Measurements from ENCODE around the gene HDAC7.

HDAC7 gene

DNA sequence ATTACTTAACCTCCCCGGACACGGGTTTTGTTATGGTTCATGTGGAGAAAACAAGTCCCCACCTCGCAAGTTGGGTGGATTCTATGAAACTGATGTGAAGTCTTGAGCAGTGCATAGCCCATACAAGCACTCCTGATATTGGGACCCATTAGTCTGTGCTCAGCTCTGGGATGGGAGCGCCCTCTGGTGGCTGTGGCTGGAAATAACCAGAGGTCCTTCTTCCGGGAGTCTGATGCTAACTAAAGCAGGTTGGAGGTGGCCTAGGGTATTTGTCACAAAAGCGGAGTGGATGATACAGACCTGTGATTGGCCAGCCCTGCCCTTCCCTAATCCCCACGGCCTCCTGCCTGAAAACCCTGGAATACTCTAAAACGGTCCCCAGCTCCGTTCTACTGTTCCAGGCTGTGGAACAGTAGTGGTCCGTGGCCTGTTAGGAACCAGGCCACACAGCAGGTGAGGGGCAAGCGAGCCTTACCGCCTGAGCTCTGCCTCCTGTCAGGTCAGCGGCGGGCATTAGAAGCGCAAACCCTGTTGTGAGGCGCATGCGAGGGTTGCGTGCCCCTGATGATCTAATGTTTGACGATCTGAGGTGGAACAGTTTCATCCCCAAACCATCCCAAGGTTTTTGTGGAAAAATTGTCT is 40.3 kb downstream of the HDAC7 start:
- FAIRE-seq (peak; percentile 92), DNase-seq (ENCODE audit: insufficient read length) (peak; percentile 83)
- TF ChIP-seq POLR2AphosphoS5 (IDR thresholded peaks at IDR 0.05; ENCODE audit: low read depth, low read length) (no peak), POLR2A (IDR thresholded peaks at IDR 0.05; ENCODE audit: low read depth, low read length) (no peak), TAF1 (IDR thresholded peaks at IDR 0.05; ENCODE audit: borderline replicate concordance, low read depth, low read length) (no peak)

DNA sequence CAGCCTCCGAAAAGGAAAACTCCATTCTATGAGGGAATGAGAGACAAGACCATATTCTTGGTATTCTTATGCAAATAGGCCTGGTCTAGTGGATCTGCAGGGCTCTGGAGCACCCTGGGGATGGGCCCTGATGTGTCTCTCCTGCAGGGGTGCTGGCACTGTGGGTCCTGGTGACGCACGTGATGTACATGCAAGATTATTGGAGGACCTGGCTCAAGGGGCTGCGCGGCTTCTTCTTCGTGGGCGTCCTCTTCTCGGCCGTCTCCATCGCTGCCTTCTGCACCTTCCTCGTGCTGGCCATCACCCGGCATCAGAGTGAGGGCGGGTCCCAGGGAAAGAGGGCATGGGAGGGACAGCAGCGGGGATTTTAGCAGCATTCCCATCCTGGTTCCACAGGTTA is 40.8 kb downstream of the HDAC7 start:
- TF ChIP-seq POLR2A (IDR thresholded peaks at IDR 0.05; ENCODE audit: low read depth, low read length), result no peak
- no peak for TF ChIP-seq POLR2AphosphoS5 (IDR thresholded peaks at IDR 0.05; ENCODE audit: low read depth, low read length)
- no peak for TF ChIP-seq TAF1 (IDR thresholded peaks at IDR 0.05; ENCODE audit: borderline replicate concordance, low read depth, low read length)
- no peak for FAIRE-seq

DNA sequence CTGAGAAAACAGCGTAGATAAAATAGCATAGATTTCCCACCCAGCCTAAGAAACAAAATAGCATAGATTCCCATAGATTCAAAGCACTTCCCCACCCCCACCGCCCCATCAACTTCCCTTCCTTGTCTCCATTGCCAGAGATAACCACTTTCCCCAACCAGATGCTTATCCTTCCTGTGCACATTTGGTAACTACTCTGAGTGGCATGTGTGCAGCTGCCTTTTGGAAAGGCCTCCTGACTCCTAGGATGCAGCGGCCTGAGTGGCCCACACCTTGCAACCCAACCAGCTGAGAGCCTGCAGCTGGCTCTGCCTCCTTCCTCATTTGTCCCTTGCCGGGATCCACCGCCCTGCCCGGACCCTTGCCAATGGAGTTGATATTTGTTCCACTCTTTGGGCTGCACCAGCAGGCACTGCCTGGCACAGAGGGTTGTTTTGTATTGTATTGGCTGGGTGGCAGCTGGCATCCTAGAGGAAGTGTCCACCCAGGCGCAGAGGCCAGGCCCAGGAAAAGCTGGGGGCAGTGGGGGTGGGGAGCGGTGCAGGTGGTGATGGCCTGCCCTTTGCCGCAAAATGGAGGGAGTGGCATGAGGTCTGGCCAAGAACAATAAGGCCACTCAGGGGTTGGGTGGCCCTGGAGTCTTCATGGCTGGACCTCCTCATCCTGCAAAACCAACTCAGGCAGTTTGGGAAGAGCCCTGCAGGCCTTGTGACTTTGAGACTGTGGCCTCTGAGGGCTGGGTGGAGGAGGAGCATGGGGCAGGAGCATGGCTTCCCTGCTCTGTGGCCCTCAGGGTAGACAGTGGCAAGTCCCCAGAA is 41.8 kb downstream of the HDAC7 start:
- DNase-seq (ENCODE audit: insufficient read length) (no peak), FAIRE-seq (no peak)
- no peak for TF ChIP-seq POLR2AphosphoS5 (IDR thresholded peaks at IDR 0.05; ENCODE audit: low read depth, low read length)
- no peak for TF ChIP-seq POLR2A (IDR thresholded peaks at IDR 0.05; ENCODE audit: low read depth, low read length)
- TF ChIP-seq TAF1 (IDR thresholded peaks at IDR 0.05; ENCODE audit: borderline replicate concordance, low read depth, low read length), result no peak

More for the DNA sequence above, 40.8 kb downstream of the HDAC7 start:
- no peak for DNase-seq (ENCODE audit: insufficient read length)

DNA sequence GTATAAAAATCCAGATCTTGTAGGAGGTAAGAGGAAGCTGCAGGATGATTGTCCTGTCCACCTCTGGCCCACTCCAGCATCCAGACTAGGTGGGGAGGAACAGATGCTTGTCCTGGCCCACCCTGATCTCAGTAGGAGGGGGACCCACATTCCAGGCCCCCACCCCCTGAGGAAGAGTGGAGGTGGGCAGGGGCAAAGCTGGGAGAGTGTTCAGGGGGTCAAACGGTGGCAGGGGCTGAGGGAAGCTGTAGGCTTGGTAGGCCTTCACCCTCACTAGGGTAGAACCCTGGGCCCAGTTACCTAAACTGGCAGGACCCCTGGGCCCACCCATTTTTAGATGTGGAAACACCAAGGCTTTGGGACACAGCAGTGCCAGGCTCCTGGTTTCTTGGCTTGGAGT is 42.6 kb downstream of the HDAC7 start:
- DNase-seq (ENCODE audit: insufficient read length), result no peak
- TF ChIP-seq TAF1 (IDR thresholded peaks at IDR 0.05; ENCODE audit: borderline replicate concordance, low read depth, low read length) (no peak), POLR2A (IDR thresholded peaks at IDR 0.05; ENCODE audit: low read depth, low read length) (no peak), POLR2AphosphoS5 (IDR thresholded peaks at IDR 0.05; ENCODE audit: low read depth, low read length) (no peak)

DNA sequence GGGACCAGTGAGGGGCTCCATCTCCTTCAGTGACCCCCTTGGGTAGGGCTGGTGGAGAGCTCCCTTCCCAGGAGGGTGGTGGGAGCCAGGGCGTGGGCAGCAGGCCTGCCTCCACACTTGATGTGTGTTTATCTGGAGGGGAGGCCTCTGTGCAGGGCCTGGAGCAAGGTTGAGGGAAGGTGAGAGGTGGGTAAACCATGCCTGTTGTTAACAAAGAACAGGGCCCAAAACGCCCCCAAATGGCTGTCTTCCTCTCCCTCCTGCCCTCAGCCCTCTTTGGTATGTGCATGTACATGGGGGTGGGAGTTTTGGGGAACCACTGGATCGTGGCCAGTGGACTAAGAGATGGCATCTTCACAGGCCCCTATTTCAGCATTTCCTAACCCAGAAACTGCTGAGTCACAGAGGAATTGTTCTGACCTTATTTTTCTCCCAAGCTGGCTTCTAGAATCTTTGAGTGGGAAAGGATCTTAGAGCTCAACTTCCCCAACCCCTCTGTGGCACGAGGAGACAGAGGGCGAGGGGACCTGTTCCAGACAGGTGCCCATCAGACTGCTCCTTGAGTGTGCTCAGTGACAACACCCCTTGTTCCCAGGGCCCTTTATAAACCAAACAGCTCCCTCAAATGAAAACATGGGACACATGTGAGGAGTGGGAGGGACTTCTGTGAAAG is 43.1 kb downstream of the HDAC7 start:
- no peak for TF ChIP-seq POLR2AphosphoS5 (IDR thresholded peaks at IDR 0.05; ENCODE audit: low read depth, low read length)
- no peak for TF ChIP-seq POLR2A (IDR thresholded peaks at IDR 0.05; ENCODE audit: low read depth, low read length)
- no peak for TF ChIP-seq TAF1 (IDR thresholded peaks at IDR 0.05; ENCODE audit: borderline replicate concordance, low read depth, low read length)
- FAIRE-seq, result no peak

More for the DNA sequence above, 42.6 kb downstream of the HDAC7 start:
- no peak for FAIRE-seq

DNA sequence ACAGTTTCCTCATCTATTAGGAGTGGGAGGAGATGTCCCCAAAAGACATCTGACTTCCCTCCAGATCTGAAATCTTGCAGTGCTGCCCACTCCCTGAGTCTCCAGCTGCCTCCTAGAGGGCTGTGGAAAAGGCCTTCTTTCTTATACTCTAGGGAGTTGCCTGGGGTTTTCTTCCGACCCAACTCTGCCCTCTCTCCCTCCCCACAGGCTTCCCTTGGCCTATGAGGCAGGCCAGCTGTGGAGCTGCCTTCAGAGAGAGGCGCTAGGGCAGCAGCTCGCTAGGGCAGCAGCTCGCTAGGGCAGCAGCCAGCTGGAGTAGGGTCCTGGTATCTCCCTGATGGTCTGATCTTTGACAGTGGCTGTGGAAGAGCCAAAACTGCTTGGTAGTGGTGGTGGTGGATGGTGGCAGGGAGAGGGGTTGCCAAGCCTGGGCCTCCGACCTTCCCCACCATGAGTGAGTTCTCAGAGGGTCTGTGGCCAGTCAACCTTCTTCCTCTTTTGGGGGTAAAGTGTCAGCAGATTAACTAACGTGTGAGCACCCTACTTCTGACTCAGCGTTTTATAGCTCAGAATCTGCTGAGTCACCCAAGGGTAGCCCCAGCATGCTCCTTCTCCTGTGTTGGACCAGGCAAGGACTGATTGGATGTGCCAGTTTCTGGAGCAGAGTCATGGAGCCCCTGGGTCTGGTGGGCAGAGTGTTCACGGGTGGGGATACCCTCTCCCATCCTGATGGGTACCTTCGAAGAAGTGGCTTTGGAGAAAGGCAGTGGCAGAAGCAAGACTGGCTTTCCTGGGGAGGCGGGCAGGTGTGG is 44.4 kb downstream of the HDAC7 start:
- no peak for TF ChIP-seq TAF1 (IDR thresholded peaks at IDR 0.05; ENCODE audit: borderline replicate concordance, low read depth, low read length)
- no peak for TF ChIP-seq POLR2A (IDR thresholded peaks at IDR 0.05; ENCODE audit: low read depth, low read length)
- no peak for TF ChIP-seq POLR2AphosphoS5 (IDR thresholded peaks at IDR 0.05; ENCODE audit: low read depth, low read length)
- FAIRE-seq, result no peak
- DNase-seq (ENCODE audit: insufficient read length), result no peak

More for the DNA sequence above, 43.1 kb downstream of the HDAC7 start:
- no peak for DNase-seq (ENCODE audit: insufficient read length)

DNA sequence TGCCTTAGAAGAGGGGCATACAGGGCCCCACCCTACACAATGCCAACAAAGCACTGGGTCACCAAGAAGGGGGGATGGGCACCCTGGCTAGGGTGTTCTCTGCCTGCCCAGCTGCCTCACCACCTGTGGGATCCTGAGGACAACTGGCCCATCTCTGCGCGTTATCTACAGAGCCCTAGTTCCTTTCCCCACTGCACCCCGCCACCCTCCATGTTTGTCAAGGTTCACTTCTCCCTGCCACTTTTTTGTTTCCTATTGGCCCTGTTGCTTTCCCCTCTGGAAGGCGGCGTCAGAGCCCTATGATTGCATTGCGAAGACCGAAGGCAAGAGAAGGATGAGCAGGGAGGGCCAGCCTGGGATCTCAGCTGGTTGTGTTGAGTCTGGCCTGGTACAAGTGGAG is 45.0 kb downstream of the HDAC7 start:
- FAIRE-seq (no peak), DNase-seq (ENCODE audit: insufficient read length) (no peak)
- TF ChIP-seq POLR2A (IDR thresholded peaks at IDR 0.05; ENCODE audit: low read depth, low read length) (no peak), POLR2AphosphoS5 (IDR thresholded peaks at IDR 0.05; ENCODE audit: low read depth, low read length) (no peak), TAF1 (IDR thresholded peaks at IDR 0.05; ENCODE audit: borderline replicate concordance, low read depth, low read length) (no peak)

DNA sequence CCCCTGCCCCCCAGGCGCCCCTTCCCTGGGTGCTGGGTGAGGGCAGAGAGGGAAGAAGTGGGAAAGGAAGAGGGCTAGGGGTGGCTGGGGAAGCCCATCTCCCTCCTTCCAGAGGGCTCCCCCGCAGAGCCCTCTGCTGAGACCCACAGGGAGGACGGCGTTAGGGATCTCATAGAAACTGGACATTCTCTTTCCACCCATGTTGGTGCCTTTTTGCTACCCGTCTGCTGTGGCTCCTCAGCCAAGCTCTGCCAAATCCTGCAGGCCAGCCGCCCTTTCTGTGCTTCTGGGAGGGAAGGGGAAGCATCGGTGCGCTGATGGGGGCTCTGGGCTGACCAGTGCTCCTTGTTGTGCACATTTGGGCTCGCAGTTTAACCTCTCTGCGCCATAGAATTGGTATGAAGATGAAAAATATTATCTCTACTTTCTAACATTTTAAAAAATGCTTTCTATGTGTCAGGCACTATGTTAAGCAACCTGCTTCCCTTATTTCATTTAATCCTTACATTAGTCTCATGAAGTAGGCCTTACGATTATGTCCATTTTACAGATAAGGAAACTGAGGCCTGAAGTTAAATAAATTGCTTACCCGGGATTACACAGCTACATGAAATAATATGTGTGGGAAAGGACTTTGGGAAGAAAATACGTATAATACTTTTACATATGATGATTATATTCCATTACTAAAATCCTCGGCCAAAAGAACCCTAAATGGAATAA is 45.7 kb downstream of the HDAC7 start:
- FAIRE-seq, result no peak
- DNase-seq (ENCODE audit: insufficient read length), result no peak
- TF ChIP-seq POLR2AphosphoS5 (IDR thresholded peaks at IDR 0.05; ENCODE audit: low read depth, low read length) (no peak), POLR2A (IDR thresholded peaks at IDR 0.05; ENCODE audit: low read depth, low read length) (no peak), TAF1 (IDR thresholded peaks at IDR 0.05; ENCODE audit: borderline replicate concordance, low read depth, low read length) (no peak)

DNA sequence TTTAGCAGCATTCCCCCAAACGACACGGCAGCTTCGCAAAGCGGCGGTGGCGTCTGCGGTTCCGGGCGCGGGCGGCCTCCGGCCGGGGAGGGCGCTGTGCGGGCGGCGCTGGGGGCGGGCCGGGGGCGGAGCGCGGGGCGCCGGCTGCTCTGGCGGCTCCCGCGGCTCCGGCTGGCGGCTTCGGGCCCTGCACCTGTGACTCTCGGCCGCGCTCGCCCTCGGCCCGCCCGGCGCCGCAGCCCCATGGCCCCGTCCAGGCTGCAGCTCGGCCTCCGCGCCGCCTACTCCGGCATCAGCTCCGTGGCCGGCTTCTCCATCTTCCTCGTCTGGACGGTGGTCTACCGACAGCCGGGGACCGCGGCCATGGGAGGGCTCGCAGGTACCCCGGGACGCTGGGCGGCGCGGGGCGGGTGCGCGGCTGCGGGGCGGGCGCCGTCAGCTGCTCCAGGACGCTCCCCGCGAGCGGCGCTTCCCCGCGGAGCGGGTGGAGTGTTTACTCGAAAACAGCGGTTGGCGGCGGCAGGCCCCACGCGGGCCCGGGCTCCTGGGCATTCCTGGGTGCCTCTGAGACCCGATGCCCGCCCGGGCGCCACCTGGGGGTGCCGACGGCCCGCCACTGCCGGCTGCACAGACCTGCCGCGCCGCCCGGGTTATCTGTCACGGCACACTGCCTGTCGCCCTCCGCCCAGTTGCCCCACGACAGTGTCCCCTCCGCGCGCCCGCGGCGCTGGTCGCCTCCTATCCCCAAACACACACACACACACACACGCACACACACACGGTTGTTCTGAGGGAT is 46.4 kb downstream of the HDAC7 start, which contains the start of gene SLC48A1:
Gene SLC48A1, plus strand, starts transcription at position 177 of the 796 bp plus-strand sequence. Its CDS starts 67 bp downstream, at position 244.
- FAIRE-seq (peak; percentile 44), DNase-seq (ENCODE audit: insufficient read length) (peak; percentile 94)
- TF ChIP-seq POLR2AphosphoS5 (IDR thresholded peaks at IDR 0.05; ENCODE audit: low read depth, low read length), result no peak
- no peak for TF ChIP-seq TAF1 (IDR thresholded peaks at IDR 0.05; ENCODE audit: borderline replicate concordance, low read depth, low read length)
- TF ChIP-seq POLR2A (IDR thresholded peaks at IDR 0.05; ENCODE audit: low read depth, low read length), result no peak

DNA sequence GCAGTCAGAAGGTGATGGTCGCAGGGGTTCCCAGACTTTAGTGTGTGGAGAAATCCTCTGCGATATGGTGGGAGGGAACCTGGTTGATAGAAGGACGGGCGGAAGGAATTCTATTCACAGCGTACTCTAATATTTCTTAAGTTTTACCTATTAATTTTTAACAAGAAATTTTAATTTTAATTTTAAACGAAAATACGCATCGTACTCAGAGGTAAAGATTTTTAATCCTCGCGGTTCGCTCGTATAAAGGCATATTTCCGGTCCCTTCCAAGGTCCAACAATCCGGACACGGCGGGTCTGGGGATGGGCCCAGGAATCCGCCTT is 47.0 kb downstream of the HDAC7 start:
- FAIRE-seq (no peak), DNase-seq (ENCODE audit: insufficient read length) (no peak)
- TF ChIP-seq POLR2A (IDR thresholded peaks at IDR 0.05; ENCODE audit: low read depth, low read length) (no peak), POLR2AphosphoS5 (IDR thresholded peaks at IDR 0.05; ENCODE audit: low read depth, low read length) (no peak), TAF1 (IDR thresholded peaks at IDR 0.05; ENCODE audit: borderline replicate concordance, low read depth, low read length) (no peak)

Measured in GM12892 (cell line).